Ovary (tissue), 3 donors: Measurements from ENCODE around the gene MAN2A1.

Experiments
- CTCF ChIP-seq, 3 donors: fragments of 450-650 bp in 2 of 3; fragments of 200-600 bp in 1 of 3; IDR thresholded peaks; one replicate each; pipeline versions ENCODE4 v1.5.1 to v1.8.0; 2016 to 2022; ENCODE audit warnings: antibody characterized with exemption in 3 of 3, mild to moderate bottlenecking in 1 of 3
- EP300 ChIP-seq: sonication (generic); formaldehyde crosslinking; IDR thresholded peaks from one replicate; pipeline ENCODE4 v1.6.1; 2017; ENCODE audit warnings: antibody characterized with exemption
- POLR2A ChIP-seq: fragments of 450-650 bp; IDR thresholded peaks from one replicate; pipeline ENCODE4 v1.6.1; 2017; ENCODE audit warnings: antibody characterized with exemption, mild to moderate bottlenecking, moderate library complexity
- donor health status: DM: no; HTN: no; CAD: no.

DNA sequence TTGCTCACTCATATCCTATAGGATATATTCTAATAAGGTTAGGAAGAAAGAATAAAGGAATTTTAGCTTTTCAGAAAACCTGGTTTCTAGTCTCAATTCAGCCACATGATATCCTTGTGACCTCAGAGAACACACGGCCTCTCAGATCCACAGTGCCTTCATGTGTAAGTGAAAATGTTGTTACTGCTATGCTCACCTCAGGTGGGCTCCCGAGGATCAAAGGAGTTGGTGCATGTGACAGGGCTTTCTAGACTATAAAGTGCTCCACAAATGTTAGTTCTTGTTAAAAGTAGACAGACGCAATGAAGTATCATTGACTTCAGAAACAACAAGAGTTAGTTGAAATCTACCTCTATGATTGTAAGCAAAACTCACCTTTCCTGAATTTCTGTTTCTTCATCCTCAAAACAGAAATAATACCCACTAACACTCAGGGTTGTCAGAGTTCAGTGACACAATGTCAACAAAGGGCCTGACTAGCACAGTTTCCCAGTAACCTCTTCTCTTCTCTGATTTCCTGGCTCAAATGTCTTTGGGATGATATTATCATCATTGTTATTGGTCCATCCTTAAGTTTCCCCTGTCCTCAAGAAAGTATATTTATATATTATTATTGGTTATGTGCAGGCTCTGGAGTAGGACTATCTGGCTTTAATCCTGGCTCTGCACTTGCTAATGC lies 36.0 kb upstream of the MAN2A1 start:
- no peak for TF ChIP-seq CTCF (IDR thresholded peaks at IDR 0.05)
- no peak for TF ChIP-seq POLR2A
- no peak for TF ChIP-seq EP300
